CD4-positive, alpha-beta T cell treated with Interleukin-15 for 4 hours (primary cell): ENCODE measurements around the gene ABTB2.

Experiments used
- DNase-seq: peaks from one replicate; pipeline ENCODE4 v3.0.0-alpha.2; 2020; ENCODE audit warnings: low spot score

The ABTB2 gene

GRCh38 chr11:34314936-34315335, 42.9 kb downstream of the ABTB2 start:
- DNase-seq, result no peak

GRCh38 chr11:34314176-34314575, 43.6 kb downstream of the ABTB2 start:
- DNase-seq, result no peak

GRCh38 chr11:34313099-34313517, 44.7 kb downstream of the ABTB2 start:
- DNase-seq, result no peak

GRCh38 chr11:34311126-34311525, 46.7 kb downstream of the ABTB2 start:
- DNase-seq, result no peak

- no peak for DNase-seq
Measured at GRCh38 chr11:34309965-34310364, 47.8 kb downstream of the ABTB2 start.

- no peak for DNase-seq
Measured at GRCh38 chr11:34308913-34309585, 48.8 kb downstream of the ABTB2 start.

GRCh38 chr11:34308049-34308912, 49.5 kb downstream of the ABTB2 start:
- DNase-seq, result no peak

- DNase-seq, result no peak
Measured at GRCh38 chr11:34305780-34306179, 52.0 kb downstream of the ABTB2 start.

GRCh38 chr11:34305193-34305592, 52.6 kb downstream of the ABTB2 start:
- no peak for DNase-seq

GRCh38 chr11:34303028-34303570, 54.7 kb downstream of the ABTB2 start:
- DNase-seq, result no peak

- DNase-seq, result no peak
Measured at GRCh38 chr11:34302046-34302921, 55.5 kb downstream of the ABTB2 start.

GRCh38 chr11:34300926-34301295, 56.9 kb downstream of the ABTB2 start:
- DNase-seq, result no peak

- DNase-seq, result no peak
Measured at GRCh38 chr11:34300026-34300925, 57.5 kb downstream of the ABTB2 start.

- no peak for DNase-seq
Measured at GRCh38 chr11:34299284-34299972, 58.4 kb downstream of the ABTB2 start.

- DNase-seq, result no peak
Measured at GRCh38 chr11:34298871-34299270, 58.9 kb downstream of the ABTB2 start.

GRCh38 chr11:34296412-34296811, 61.4 kb downstream of the ABTB2 start:
- no peak for DNase-seq

GRCh38 chr11:34292546-34292945, 65.3 kb downstream of the ABTB2 start:
- no peak for DNase-seq

- DNase-seq, result no peak
Measured at GRCh38 chr11:34292111-34292510, 65.7 kb downstream of the ABTB2 start.

GRCh38 chr11:34290926-34291325, 66.9 kb downstream of the ABTB2 start:
- no peak for DNase-seq

- DNase-seq, result no peak
Measured at GRCh38 chr11:34288492-34288891, 69.3 kb downstream of the ABTB2 start.
